Esophagus squamous epithelium (tissue), 5 donors: Measurements from ENCODE around the gene GTF3C6. TPM values are rescaled to one million over a fixed set of nuclear protein-coding genes. Genes with fewer than 3 reads are reported as not detected.
"Not testable (repeated sequence)": the region's sequence is repeated elsewhere in the genome, so short reads cannot be mapped to it uniquely, and the experiment has no call there.

ENCODE experiments used
- DNase-seq: peaks from one replicate; lab custom pipeline; 2025; lab: John Stamatoyannopoulos, UW
- H3K27ac ChIP-seq, 4 donors: fragments of 200-600 bp; sonication (generic); one replicate each; pipeline ENCODE4 v1.5.1; 2016 to 2019; ENCODE audit warnings: mild to moderate bottlenecking in 1 of 4
- H3K27me3 ChIP-seq, 4 donors: fragments of 200-600 bp; sonication (generic); 1 replicate in 3 of 4; 2 replicates in 1 of 4; pipeline versions ENCODE4 v1.5.1 to v1.6.0; 2017 to 2021; ENCODE audit warnings: antibody characterized with exemption in 1 of 4
- H3K36me3 ChIP-seq, 3 donors: fragments of 200-600 bp; sonication (generic); one replicate each; pipeline ENCODE4 v1.5.1; 2016 to 2019
- H3K4me1 ChIP-seq, 3 donors: fragments of 200-600 bp; sonication (generic); one replicate each; pipeline ENCODE4 v1.5.1; 2017 to 2019
- H3K4me3 ChIP-seq, 4 donors: fragments of 200-600 bp; sonication (generic); 1 replicate in 3 of 4; 2 replicates in 1 of 4; pipeline ENCODE4 v1.5.1; 2016 to 2019; ENCODE audit warnings: mild to moderate bottlenecking in 2 of 4, moderate library complexity in 1 of 4
- H3K9me3 ChIP-seq, 3 donors: fragments of 200-600 bp; sonication (generic); one replicate each; pipeline ENCODE4 v1.5.1; 2016 to 2019
- POLR2A ChIP-seq, 4 donors: fragments of 450-650 bp; IDR thresholded peaks; one replicate each; pipeline ENCODE4 v1.6.1; 2017; ENCODE audit warnings: antibody characterized with exemption in 4 of 4, mild to moderate bottlenecking in 4 of 4, moderate library complexity in 3 of 4
- WGBS, 2 donors: methylation state at CpG; one replicate each; pipeline ENCODE4 v1.1.5; 2018; 5-methylcytosine and 5-hydroxymethylcytosine counted together
- intact Hi-C: fragments of 100-400 bp; cut with DNase I; formaldehyde crosslinking; loops from one replicate; pipeline ENCODE4 v1.15.0; 2022
- total RNA-seq, 4 donors: library from RNA; depleted of rRNA; stranded (reverse); fragments of >200 nt; gene quantifications; one replicate each; pipeline ENCODE4 v1.1.0, GENCODE V29; 2016
- TF ChIP-seq, protein P1 (sequence below), 6 experiments: fragments of 450-650 bp in 4 of 6; fragments of 200-600 bp in 2 of 6; sonication (generic) in 2 of 6; IDR thresholded peaks; one replicate each; pipeline ENCODE4 v1.5.1; 2016 to 2019; ENCODE audit warnings: antibody characterized with exemption in 6 of 6, mild to moderate bottlenecking in 4 of 6, moderate library complexity in 4 of 6
- donor health status: DM: yes; HTN: yes; CAD: no.

The GTF3C6 gene
- total RNA-seq, 4 donors from 2014 or later = 28.9 to 75.4 (median 45.6) TPM

DNA sequence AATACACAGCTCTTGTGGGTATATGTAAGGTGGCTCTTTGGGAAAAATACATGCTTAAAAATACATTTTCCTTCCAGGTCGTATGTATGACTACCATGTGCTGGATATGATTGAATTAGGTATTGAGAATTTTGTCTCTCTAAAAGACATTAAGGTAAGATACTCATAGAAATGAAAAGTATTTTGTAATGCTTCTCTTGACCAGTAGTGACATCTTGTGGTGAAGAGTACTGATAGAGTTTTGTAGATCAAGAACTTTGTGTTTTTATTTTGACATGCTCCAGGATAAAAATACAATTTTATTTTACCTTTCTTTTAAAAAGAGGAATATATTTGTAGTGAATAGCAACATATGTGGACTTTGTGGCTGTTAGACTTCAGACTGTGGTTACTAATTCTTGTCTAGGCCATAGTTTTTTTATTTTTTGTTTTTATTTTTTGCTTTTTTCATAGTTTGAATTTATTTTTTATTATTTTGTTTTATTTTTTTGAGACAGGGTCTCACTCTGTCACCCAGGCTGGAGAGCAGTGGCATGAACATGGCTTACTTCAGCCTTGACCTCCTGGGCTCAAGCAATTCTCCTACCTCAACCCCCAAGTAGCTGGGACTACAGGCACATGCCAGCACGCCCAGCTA lies 41.2 kb downstream of the GTF3C6 start:
- no peak overlapping the region for H3K4me3 ChIP-seq
- TF ChIP-seq, protein P1, sequence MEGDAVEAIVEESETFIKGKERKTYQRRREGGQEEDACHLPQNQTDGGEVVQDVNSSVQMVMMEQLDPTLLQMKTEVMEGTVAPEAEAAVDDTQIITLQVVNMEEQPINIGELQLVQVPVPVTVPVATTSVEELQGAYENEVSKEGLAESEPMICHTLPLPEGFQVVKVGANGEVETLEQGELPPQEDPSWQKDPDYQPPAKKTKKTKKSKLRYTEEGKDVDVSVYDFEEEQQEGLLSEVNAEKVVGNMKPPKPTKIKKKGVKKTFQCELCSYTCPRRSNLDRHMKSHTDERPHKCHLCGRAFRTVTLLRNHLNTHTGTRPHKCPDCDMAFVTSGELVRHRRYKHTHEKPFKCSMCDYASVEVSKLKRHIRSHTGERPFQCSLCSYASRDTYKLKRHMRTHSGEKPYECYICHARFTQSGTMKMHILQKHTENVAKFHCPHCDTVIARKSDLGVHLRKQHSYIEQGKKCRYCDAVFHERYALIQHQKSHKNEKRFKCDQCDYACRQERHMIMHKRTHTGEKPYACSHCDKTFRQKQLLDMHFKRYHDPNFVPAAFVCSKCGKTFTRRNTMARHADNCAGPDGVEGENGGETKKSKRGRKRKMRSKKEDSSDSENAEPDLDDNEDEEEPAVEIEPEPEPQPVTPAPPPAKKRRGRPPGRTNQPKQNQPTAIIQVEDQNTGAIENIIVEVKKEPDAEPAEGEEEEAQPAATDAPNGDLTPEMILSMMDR (IDR thresholded peaks at IDR 0.05) = peak in 4 of 6 experiments; percentile 17 to 59 (median 38)
- TF ChIP-seq POLR2A (IDR thresholded peaks at IDR 0.05) = no peak
- peaks cover 0 to 100% (median 34%) of the 10 kb centered on the region in 3 donors for H3K36me3 ChIP-seq
- no peaks in the 10 kb centered on the region for H3K27me3 ChIP-seq
- intact Hi-C loops = loop anchor here (10.0 kb wide), 1 partner anchor 475 kb away; no protein-coding TSS in a partner anchor
- DNase-seq = no peak
- peaks cover 0 to 6% (median 0%) of the 10 kb centered on the region in 3 donors for H3K4me1 ChIP-seq
- no peak overlapping the region for H3K27ac ChIP-seq
- H3K9me3 ChIP-seq = no peaks in the 10 kb centered on the region
- 42 to 50% methylated on average over 2 of the region's 2 CpGs for WGBS, 2 donors

DNA sequence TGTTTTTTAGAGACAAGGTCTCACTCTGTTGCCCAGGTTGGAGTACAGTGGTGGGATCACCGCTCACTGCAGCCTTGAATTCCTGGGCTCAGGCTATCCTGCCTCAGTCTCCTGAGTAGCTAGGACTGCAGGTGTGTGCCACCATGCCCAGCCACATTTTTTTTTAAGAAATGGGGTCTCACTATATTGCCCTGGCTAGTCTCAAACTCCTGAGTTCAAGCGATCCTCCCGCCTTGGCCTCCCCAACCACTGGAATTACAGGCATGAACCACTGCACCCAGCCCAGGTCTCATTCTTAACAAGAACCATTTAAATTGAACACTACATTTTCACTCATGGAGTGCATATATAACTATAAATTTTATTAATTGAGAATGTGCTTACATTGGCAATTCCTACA lies 43.8 kb downstream of the GTF3C6 start:
- Histone ChIP-seq H3K27me3 (no peaks in the 10 kb centered on the region), H3K4me1 (peaks cover 0 to 6% (median 0%) of the 10 kb centered on the region in 3 donors), H3K27ac (no peak overlapping the region), H3K9me3 (no peaks in the 10 kb centered on the region), H3K36me3 (peaks cover 0 to 100% (median 48%) of the 10 kb centered on the region in 3 donors), H3K4me3 (no peak overlapping the region)
- intact Hi-C loops = no loop called here
- WGBS, 2 donors = 100% methylated on average over 3 of the region's 3 CpGs
- no peak for DNase-seq
- TF ChIP-seq POLR2A (IDR thresholded peaks at IDR 0.05) = no peak
- TF ChIP-seq, protein P1 (IDR thresholded peaks at IDR 0.05) = no peak

DNA sequence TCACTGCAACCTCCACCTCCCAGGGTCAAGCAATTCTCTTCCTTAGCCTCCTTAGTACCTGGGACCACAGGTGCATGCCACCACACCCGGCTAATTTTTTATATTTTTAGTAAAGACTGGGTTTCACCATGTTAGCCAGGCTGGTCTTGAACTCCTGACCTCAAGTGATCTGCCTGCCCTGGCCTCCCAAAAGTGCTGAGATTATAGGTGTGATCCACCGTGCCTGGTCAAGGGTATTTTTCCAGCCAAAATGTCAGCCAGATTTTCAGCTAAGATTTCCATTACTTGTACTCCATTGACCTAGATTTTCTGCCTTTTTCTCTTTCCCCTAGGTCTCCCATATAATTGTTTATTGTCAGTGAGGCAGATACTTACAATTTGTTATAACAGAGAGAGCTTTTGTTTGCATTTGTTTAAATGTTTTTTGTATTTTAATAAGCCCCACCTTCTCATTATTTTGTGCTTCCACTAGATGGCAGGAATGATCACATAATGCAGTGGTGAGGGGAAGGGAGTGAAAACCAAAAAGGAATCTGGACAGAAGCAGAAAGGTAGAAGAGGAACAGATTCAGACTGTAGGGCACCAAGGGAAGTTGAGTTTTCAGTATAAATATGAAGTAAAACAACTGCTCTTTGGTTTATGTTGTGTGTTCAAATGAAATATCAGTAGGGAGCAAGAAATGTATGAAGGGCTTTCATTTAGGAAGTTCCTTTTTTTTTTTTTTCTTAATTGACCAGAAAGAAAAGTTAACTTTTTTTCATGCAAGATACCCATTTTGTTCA lies 53.0 kb downstream of the GTF3C6 start:
- H3K9me3 ChIP-seq = no peaks in the 10 kb centered on the region
- intact Hi-C loops = loop anchor here (10.0 kb wide), 1 partner anchor 203 kb away; no protein-coding TSS in a partner anchor
- no peak overlapping the region for H3K27ac ChIP-seq
- DNase-seq = no peak
- whole genome bisulfite sequencing, 2 donors = 63 to 77% methylated on average over 2 of the region's 2 CpGs
- H3K36me3 ChIP-seq = peaks cover 4 to 92% (median 8%) of the 10 kb centered on the region in 3 donors
- H3K4me3 ChIP-seq = no peak overlapping the region
- H3K27me3 ChIP-seq = no peaks in the 10 kb centered on the region
- peaks cover 0 to 6% (median 0%) of the 10 kb centered on the region in 3 donors for H3K4me1 ChIP-seq
- no peak for TF ChIP-seq POLR2A (IDR thresholded peaks at IDR 0.05)
- TF ChIP-seq, protein P1 (IDR thresholded peaks at IDR 0.05) = peak in 5 of 6 experiments; percentile 37 to 64 (median 47)

DNA sequence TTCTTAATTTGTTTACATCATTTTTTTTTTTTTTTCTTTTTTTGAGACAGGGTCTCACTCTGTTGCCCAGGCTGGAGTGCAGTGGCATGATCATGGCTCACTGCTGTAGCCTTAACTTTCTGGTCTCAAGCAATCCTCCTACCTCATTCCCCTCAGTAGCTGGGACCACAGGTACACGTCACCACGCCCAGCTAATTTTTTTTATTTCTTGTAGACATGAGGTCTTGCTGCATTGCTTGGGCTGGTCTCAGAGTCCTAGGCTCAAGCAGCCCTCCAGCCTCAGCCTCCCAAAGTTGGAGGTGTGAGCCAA lies 53.6 kb downstream of the GTF3C6 start:
- WGBS, 2 donors = 74 to 82% methylated on average over 2 of the region's 2 CpGs

DNA sequence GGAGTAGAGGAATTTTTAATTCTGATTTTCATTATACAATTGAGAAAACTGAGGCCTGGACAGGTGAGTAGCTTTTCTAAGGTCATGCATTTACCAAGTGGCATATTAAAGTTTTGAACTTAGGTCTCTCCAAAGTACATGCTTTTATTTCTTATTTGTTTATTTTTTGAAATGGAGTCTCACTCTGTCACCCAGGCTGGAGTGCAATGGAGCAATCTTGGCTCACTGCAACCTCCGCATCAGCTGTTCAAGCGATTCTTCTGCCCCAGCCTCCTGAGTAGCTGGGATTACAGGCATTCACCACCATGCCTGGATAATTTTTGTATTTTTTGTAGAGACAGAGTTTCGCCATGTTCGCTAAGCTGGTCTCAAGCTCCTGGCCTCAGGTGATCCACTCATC lies 54.0 kb downstream of the GTF3C6 start:
- intact Hi-C loops = loop anchor here (10.0 kb wide), 1 partner anchor 202 kb away; no protein-coding TSS in a partner anchor
- peaks cover 0 to 91% (median 4%) of the 10 kb centered on the region in 3 donors for H3K36me3 ChIP-seq

More for the DNA sequence above, 53.6 kb downstream of the GTF3C6 start:
- no peak for DNase-seq
- no peak overlapping the region for H3K4me3 ChIP-seq
- H3K27ac ChIP-seq = no peak overlapping the region
- H3K9me3 ChIP-seq = no peaks in the 10 kb centered on the region
- peaks cover 3 to 92% (median 4%) of the 10 kb centered on the region in 3 donors for H3K36me3 ChIP-seq
- H3K4me1 ChIP-seq = peaks cover 0 to 6% (median 0%) of the 10 kb centered on the region in 3 donors
- H3K27me3 ChIP-seq = no peaks in the 10 kb centered on the region
- intact Hi-C loops = loop anchor here (10.0 kb wide), 1 partner anchor 203 kb away; no protein-coding TSS in a partner anchor
- TF ChIP-seq POLR2A (IDR thresholded peaks at IDR 0.05) = no peak
- TF ChIP-seq, protein P1 (IDR thresholded peaks at IDR 0.05) = no peak

More for the DNA sequence above, 54.0 kb downstream of the GTF3C6 start:
- H3K27me3 ChIP-seq, DNase-seq, H3K4me1 ChIP-seq, H3K4me3 ChIP-seq, H3K9me3 ChIP-seq, H3K27ac ChIP-seq: not testable (repeated sequence)
- whole genome bisulfite sequencing, 2 donors = 69 to 91% methylated on average over 4 of the region's 4 CpGs
